ENCODE data around the gene JPH3. TPM values are rescaled to one million over a fixed set of nuclear protein-coding genes. Genes with fewer than 3 reads are reported as not detected.

JPH3 gene
- polyA plus RNA-seq, 2 donors: 0.04 to 0.19 TPM

GRCh38 chr16:87741700-87742415 lies 139.6 kb downstream of the JPH3 start:
- 93 to 94% methylated on average over 16 of the region's 16 CpGs for WGBS, 2 donors
- Histone ChIP-seq H3K27me3 (ENCODE audit: control insufficient read depth in 1 of 2, insufficient read depth in 2 of 2, low read length in 2 of 2) (no peaks in the 10 kb centered on the region), H3K4me3 (ENCODE audit: low read depth in 1 of 2, low read length in 2 of 2) (no peak overlapping the region), H3K36me3 (ENCODE audit: control insufficient read depth in 2 of 2, insufficient read depth in 2 of 2, low read length in 1 of 2) (peaks cover 11 to 24% of the 10 kb centered on the region in 2 donors), H3K9me3 (ENCODE audit: control insufficient read depth in 2 of 2, insufficient read depth in 1 of 2, low read depth in 1 of 2, low read length in 1 of 2) (no peaks in the 10 kb centered on the region), H3K27ac (ENCODE audit: low read depth in 2 of 2, low read length in 1 of 2) (no peak overlapping the region), H3K4me1 (ENCODE audit: control insufficient read depth in 2 of 2, insufficient read depth in 2 of 2, low read length in 1 of 2) (no peaks in the 10 kb centered on the region)

GRCh38 chr16:87742781-87743490 lies 140.6 kb downstream of the JPH3 start:
- Histone ChIP-seq H3K27ac (ENCODE audit: low read depth in 2 of 2, low read length in 1 of 2) (no peak overlapping the region), H3K27me3 (ENCODE audit: control insufficient read depth in 1 of 2, insufficient read depth in 2 of 2, low read length in 2 of 2) (no peaks in the 10 kb centered on the region), H3K36me3 (ENCODE audit: control insufficient read depth in 2 of 2, insufficient read depth in 2 of 2, low read length in 1 of 2) (peaks cover 13 to 30% of the 10 kb centered on the region in 2 donors), H3K9me3 (ENCODE audit: control insufficient read depth in 2 of 2, insufficient read depth in 1 of 2, low read depth in 1 of 2, low read length in 1 of 2) (no peaks in the 10 kb centered on the region), H3K4me3 (ENCODE audit: low read depth in 1 of 2, low read length in 2 of 2) (no peak overlapping the region), H3K4me1 (ENCODE audit: control insufficient read depth in 2 of 2, insufficient read depth in 2 of 2, low read length in 1 of 2) (no peaks in the 10 kb centered on the region)
- 87 to 92% methylated on average over 17 of the region's 17 CpGs for WGBS, 2 donors

- H3K4me1 ChIP-seq (ENCODE audit: control insufficient read depth in 2 of 2, insufficient read depth in 2 of 2, low read length in 1 of 2): no peaks in the 10 kb centered on the region
- no peak overlapping the region for H3K4me3 ChIP-seq (ENCODE audit: low read depth in 1 of 2, low read length in 2 of 2)
- WGBS, 2 donors: 88 to 89% methylated on average over 25 of the region's 25 CpGs
- no peaks in the 10 kb centered on the region for H3K9me3 ChIP-seq (ENCODE audit: control insufficient read depth in 2 of 2, insufficient read depth in 1 of 2, low read depth in 1 of 2, low read length in 1 of 2)
- H3K36me3 ChIP-seq (ENCODE audit: control insufficient read depth in 2 of 2, insufficient read depth in 2 of 2, low read length in 1 of 2): peaks cover 23 to 43% of the 10 kb centered on the region in 2 donors
- H3K27ac ChIP-seq (ENCODE audit: low read depth in 2 of 2, low read length in 1 of 2): no peak overlapping the region
- no peaks in the 10 kb centered on the region for H3K27me3 ChIP-seq (ENCODE audit: control insufficient read depth in 1 of 2, insufficient read depth in 2 of 2, low read length in 2 of 2)
Observed at GRCh38 chr16:87744750-87745514, 142.6 kb downstream of the JPH3 start.

GRCh38 chr16:87746178-87746577 lies 143.9 kb downstream of the JPH3 start:
- Histone ChIP-seq H3K4me1 (ENCODE audit: control insufficient read depth in 2 of 2, insufficient read depth in 2 of 2, low read length in 1 of 2) (no peaks in the 10 kb centered on the region), H3K27ac (ENCODE audit: low read depth in 2 of 2, low read length in 1 of 2) (no peak overlapping the region), H3K9me3 (ENCODE audit: control insufficient read depth in 2 of 2, insufficient read depth in 1 of 2, low read depth in 1 of 2, low read length in 1 of 2) (no peaks in the 10 kb centered on the region), H3K36me3 (ENCODE audit: control insufficient read depth in 2 of 2, insufficient read depth in 2 of 2, low read length in 1 of 2) (peaks cover 23 to 45% of the 10 kb centered on the region in 2 donors), H3K4me3 (ENCODE audit: low read depth in 1 of 2, low read length in 2 of 2) (no peak overlapping the region), H3K27me3 (ENCODE audit: control insufficient read depth in 1 of 2, insufficient read depth in 2 of 2, low read length in 2 of 2) (no peaks in the 10 kb centered on the region)
- WGBS, 2 donors: 88 to 91% methylated on average over 8 of the region's 8 CpGs

Other genes with a start within 250 kb of the JPH3 start
- gene FBXO31, start 218.7 kb upstream of the JPH3 start, polyA plus RNA-seq: 10 to 100 TPM; 10.4 to 12.5 TPM
- gene MAP1LC3B, start 210.2 kb upstream of the JPH3 start, polyA plus RNA-seq: 10 to 100 TPM; 28.1 to 41.2 TPM
- 1 to 10 TPM; 6.8 to 8.0 TPM for gene ZCCHC14, start 109.5 kb upstream of the JPH3 start, polyA plus RNA-seq
- 10 to 100 TPM; 20.0 to 32.4 TPM for gene KLHDC4, start 163.5 kb downstream of the JPH3 start, polyA plus RNA-seq